Left lung (tissue), 10 donors: Measurements from ENCODE around the gene PRSS57. TPM values are rescaled to one million over a fixed set of nuclear protein-coding genes. Genes with fewer than 3 reads are reported as not detected.

Experiments
- ATAC-seq: fragments of 200-7000 bp; cut with Tn5 transposase; one replicate; pipeline ENCODE4 v1.9.1; 2020; ENCODE audit warnings: moderate library complexity
- DNase-seq, 4 donors: peaks; one replicate each; pipeline ENCODE4 v3.0.0-alpha.2; 2013 to 2020
- H3K27ac ChIP-seq, 2 donors: fragments of 200-600 bp; sonication (generic) in 1 of 2; one replicate each; pipeline versions ENCODE4 v1.5.0 to v1.8.0; 2020 to 2021
- H3K27me3 ChIP-seq, 2 donors: fragments of 200-600 bp; sonication (generic) in 1 of 2; one replicate each; pipeline versions ENCODE4 v1.5.0 to v1.8.0; 2020 to 2021
- H3K36me3 ChIP-seq, 2 donors: fragments of 200-600 bp; sonication (generic) in 1 of 2; one replicate each; pipeline versions ENCODE4 v1.5.0 to v1.8.0; 2020 to 2021
- H3K4me1 ChIP-seq, 2 donors: fragments of 200-600 bp; one replicate each; pipeline ENCODE4 v1.8.0; 2021
- H3K4me3 ChIP-seq, 2 donors: fragments of 200-600 bp; sonication (generic) in 1 of 2; one replicate each; pipeline versions ENCODE4 v1.5.0 to v1.8.0; 2020 to 2021; ENCODE audit warnings: mild to moderate bottlenecking in 1 of 2
- H3K9me3 ChIP-seq, 2 donors: fragments of 200-600 bp; sonication (generic) in 1 of 2; one replicate each; pipeline versions ENCODE4 v1.5.0 to v1.8.0; 2020 to 2021
- CTCF ChIP-seq, 2 donors: fragments of 200-600 bp; sonication (generic) in 1 of 2; IDR thresholded peaks; one replicate each; pipeline versions ENCODE4 v1.5.0 to v1.8.0; 2021; ENCODE audit warnings: antibody characterized with exemption in 2 of 2
- intact Hi-C, 2 donors: fragments of 100-400 bp; cut with DNase I; formaldehyde crosslinking; loops; one replicate each; pipeline versions ENCODE4 v1.11.2 to v1.14.2; 2022
- polyA plus RNA-seq, 6 donors: library from polyadenylated mRNA; unstranded; fragments of 120-200 nt; gene quantifications; one replicate each; pipeline ENCODE4 v1.2.1, GENCODE V29; 2013; ENCODE audit not compliant: insufficient read length in 6 of 6
- total RNA-seq, 2 donors: library from RNA; stranded (reverse); fragmentation: NEBNext Ultra II Directional; extraction: Animal tissue kit (Norgen Biotek cat#: 25700); gene quantifications; one replicate each; pipeline ENCODE4 v1.2.1, GENCODE V29; 2021
- donor health status: DM: no; HTN: yes; CAD: no.
- donor health status: DM: no; HTN: no; CAD: no.

PRSS57 gene
- total and polyA plus RNA-seq, 8 donors, result 0.15 to 0.50 (median 0.29) TPM; not detected in 2

- Histone ChIP-seq H3K27ac (peak overlapping the region in 1 of 2 donors; percentile 68), H3K9me3 (no peaks in the 10 kb centered on the region), H3K4me3 (peak overlapping the region in 1 of 2 donors; percentile 22), H3K4me1 (peaks cover 33 to 53% of the 10 kb centered on the region in 2 donors), H3K36me3 (no peaks in the 10 kb centered on the region), H3K27me3 (no peaks in the 10 kb centered on the region)
- DNase-seq (peak; percentile 80 to 94 (median 84)), ATAC-seq (peak; percentile 66)
- intact Hi-C loops, result loop anchor here (2.0 to 10.0 kb wide), 2 partner anchors 70 kb away; no protein-coding TSS in a partner anchor
- TF ChIP-seq CTCF (IDR thresholded peaks at IDR 0.05), result peak; percentile 89 to 95
Measured at GRCh38 chr19:664913-665443, 30.3 kb downstream of the PRSS57 start.

GRCh38 chr19:663682-664117 lies 31.6 kb downstream of the PRSS57 start:
- Histone ChIP-seq H3K9me3 (no peaks in the 10 kb centered on the region), H3K27ac (peak overlapping the region; percentile 91 to 92), H3K27me3 (no peaks in the 10 kb centered on the region), H3K4me1 (peaks cover 34 to 66% of the 10 kb centered on the region in 2 donors), H3K4me3 (peak overlapping the region; percentile 32 to 99), H3K36me3 (peaks cover 0 to 4% of the 10 kb centered on the region in 2 donors)
- no peak for ATAC-seq
- intact Hi-C loops, result loop anchor here (2.0 to 10.0 kb wide), 2 partner anchors 71 kb away; no protein-coding TSS in a partner anchor
- DNase-seq, result no peak
- TF ChIP-seq CTCF (IDR thresholded peaks at IDR 0.05), result no peak

- Histone ChIP-seq H3K4me3 (peak within 1 kb of the TSS; percentile 97 to 99), H3K36me3 (peaks cover 0 to 9% of the 10 kb centered on the region in 2 donors), H3K27me3 (no peaks in the 10 kb centered on the region), H3K4me1 (peaks cover 34 to 69% of the 10 kb centered on the region in 2 donors), H3K9me3 (no peaks in the 10 kb centered on the region), H3K27ac (peak within 1 kb of the TSS; percentile 91 to 92)
- DNase-seq, result peak; percentile 83 to 97 (median 90)
- peak; percentile 87 for ATAC-seq
- intact Hi-C loops, result loop anchor here in 1 of 2 donors (10.0 kb wide), 1 partner anchor 72 kb away; no protein-coding TSS in a partner anchor
- no peak for TF ChIP-seq CTCF (IDR thresholded peaks at IDR 0.05)
Measured at GRCh38 chr19:662962-663681, 32.1 kb downstream of the PRSS57 start, which contains the start of gene RNF126. Gene RNF126, minus strand, starts transcription at chr19:663214. Its CDS starts 93 bp downstream, at chr19:663121.

GRCh38 chr19:662207-662961 lies 32.9 kb downstream of the PRSS57 start:
- no peaks in the 10 kb centered on the region for H3K27me3 ChIP-seq
- peaks cover 34 to 70% of the 10 kb centered on the region in 2 donors for H3K4me1 ChIP-seq
- ATAC-seq, result peak; percentile 12
- no peak for TF ChIP-seq CTCF (IDR thresholded peaks at IDR 0.05)
- DNase-seq, result peak in 3 of 4 donors; percentile 49 to 91 (median 72)
- H3K9me3 ChIP-seq, result no peaks in the 10 kb centered on the region
- intact Hi-C loops, result loop anchor here in 1 of 2 donors (10.0 kb wide), 1 partner anchor 72 kb away; no protein-coding TSS in a partner anchor
- peaks cover 0 to 17% of the 10 kb centered on the region in 2 donors for H3K36me3 ChIP-seq
- H3K4me3 ChIP-seq, result peak overlapping the region; percentile 97 to 99
- H3K27ac ChIP-seq, result peak overlapping the region; percentile 83 to 92
